Epithelial cell of esophagus (primary cell): ENCODE data around the gene RNLS.
"Not testable (repeated sequence)": the region's sequence is repeated elsewhere in the genome, so short reads cannot be mapped to it uniquely, and the experiment has no call there.

Experiments
- DNase-seq: peaks from one replicate; pipeline ENCODE4 v3.0.0; 2010; ENCODE audit warnings: low read depth
- H3K4me3 ChIP-seq: 2 replicates; pipeline ENCODE4 v1.5.1; 2011; ENCODE audit warnings: mild to moderate bottlenecking, low read length, control low read depth
- TF ChIP-seq, protein P1 (sequence below): IDR thresholded peaks from 2 replicates; pipeline ENCODE4 v1.5.1; 2011; ENCODE audit warnings: low read depth, mild to moderate bottlenecking, low read length, control low read depth, inconsistent platforms; ENCODE audit not compliant: insufficient read depth; ENCODE audit errors: missing control alignments

The RNLS gene

DNA sequence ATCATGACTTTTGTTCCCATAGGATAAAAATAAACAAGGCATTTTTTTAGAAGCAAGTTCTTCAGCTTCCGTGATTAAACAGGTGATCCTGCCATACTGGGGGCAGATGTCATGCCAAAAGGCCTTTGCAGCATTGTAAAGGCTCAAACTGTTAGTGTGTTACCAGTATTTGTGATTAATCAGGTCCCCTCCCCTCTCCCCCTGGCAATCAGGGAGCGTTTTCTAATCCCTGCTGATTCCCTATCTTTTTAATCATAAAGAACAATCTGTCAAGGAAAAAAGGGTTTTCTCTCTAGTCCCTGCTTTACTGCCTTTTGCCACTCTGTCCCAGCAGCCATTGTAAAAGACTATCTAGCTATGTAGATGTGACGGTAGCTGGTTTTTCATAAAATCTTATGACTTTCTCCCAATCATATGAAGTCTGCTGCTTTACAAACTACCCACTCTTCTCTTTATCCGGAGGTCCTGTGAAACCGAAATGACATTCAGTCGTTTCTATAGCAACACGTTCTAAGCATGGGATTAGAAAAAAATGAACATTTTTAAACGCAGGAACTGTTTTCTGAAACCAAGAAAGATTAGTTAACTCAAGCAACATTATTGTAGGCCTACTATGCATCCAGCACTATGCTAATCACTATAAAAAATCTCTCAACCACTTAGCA lies 210.9 kb downstream of the RNLS start:
- no peak for DNase-seq
- TF ChIP-seq, protein P1, sequence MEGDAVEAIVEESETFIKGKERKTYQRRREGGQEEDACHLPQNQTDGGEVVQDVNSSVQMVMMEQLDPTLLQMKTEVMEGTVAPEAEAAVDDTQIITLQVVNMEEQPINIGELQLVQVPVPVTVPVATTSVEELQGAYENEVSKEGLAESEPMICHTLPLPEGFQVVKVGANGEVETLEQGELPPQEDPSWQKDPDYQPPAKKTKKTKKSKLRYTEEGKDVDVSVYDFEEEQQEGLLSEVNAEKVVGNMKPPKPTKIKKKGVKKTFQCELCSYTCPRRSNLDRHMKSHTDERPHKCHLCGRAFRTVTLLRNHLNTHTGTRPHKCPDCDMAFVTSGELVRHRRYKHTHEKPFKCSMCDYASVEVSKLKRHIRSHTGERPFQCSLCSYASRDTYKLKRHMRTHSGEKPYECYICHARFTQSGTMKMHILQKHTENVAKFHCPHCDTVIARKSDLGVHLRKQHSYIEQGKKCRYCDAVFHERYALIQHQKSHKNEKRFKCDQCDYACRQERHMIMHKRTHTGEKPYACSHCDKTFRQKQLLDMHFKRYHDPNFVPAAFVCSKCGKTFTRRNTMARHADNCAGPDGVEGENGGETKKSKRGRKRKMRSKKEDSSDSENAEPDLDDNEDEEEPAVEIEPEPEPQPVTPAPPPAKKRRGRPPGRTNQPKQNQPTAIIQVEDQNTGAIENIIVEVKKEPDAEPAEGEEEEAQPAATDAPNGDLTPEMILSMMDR, result no peak
- no peak overlapping the region for H3K4me3 ChIP-seq

- TF ChIP-seq, protein P1, result no peak
- DNase-seq, result no peak
- no peak overlapping the region for H3K4me3 ChIP-seq
These were observed 212.4 kb downstream of the RNLS start for GRCh38 chr10:88370713-88371112.

DNA sequence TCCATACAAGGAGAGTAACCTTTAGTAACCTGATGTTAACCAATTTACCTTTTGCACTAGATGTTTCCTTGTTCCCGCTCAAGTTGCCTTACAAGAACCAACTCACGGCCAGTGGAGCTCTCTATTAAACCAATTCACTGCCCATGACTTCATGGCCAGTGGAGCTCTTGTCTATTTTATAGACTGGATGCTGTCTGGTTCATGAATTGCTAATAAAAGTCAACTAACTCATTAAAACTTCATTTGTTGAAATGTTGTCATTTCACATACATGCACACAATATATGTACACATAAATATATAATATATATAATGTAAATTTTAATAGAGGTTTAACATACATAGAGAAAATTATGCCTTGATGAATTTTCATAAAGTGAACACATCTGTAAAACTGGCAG lies 216.3 kb downstream of the RNLS start:
- TF ChIP-seq, protein P1, result no peak
- H3K4me3 ChIP-seq, result no peak overlapping the region
- no peak for DNase-seq

DNA sequence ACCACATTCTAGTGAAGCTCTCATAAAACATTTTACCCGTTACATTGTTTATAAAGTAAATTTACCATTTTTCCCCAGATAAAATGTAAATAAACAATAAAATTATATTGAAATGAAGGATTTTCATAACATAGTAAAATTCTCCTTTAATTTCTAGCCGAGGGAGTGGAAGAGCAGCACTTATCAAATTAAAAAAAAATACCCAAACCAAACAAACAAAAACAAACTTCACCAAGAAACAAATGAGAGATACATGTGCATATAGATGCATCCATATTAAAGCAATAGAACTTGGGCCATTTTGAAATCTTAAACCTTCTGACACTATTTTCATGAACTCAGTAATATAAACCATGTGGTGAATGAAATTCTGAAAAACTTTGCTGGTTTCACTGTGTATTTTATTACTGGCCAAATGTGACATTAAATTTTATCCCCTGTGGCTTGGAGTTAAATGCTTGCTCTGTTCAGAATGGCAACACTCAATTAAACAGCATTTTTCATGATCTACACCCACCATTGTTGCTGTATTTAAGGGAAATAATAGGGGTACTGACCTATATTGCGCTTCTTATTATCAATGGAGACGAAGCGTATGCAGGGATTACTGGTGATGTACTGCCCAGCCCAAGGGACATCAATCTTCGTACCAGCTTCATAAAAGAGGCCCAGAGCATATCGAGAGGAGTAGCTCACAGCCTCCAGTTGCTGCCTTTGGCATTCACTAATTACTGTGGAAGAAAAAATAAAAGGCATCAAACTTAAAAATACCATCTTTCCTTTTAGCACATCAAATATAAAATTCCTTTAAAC lies 220.9 kb downstream of the RNLS start:
- H3K4me3 ChIP-seq, result no peak overlapping the region
- no peak for DNase-seq
- TF ChIP-seq, protein P1, result no peak

GRCh38 chr10:88361494-88361893 lies 221.6 kb downstream of the RNLS start:
- H3K4me3 ChIP-seq, result no peak overlapping the region
- no peak for DNase-seq
- TF ChIP-seq, protein P1, result no peak

DNA sequence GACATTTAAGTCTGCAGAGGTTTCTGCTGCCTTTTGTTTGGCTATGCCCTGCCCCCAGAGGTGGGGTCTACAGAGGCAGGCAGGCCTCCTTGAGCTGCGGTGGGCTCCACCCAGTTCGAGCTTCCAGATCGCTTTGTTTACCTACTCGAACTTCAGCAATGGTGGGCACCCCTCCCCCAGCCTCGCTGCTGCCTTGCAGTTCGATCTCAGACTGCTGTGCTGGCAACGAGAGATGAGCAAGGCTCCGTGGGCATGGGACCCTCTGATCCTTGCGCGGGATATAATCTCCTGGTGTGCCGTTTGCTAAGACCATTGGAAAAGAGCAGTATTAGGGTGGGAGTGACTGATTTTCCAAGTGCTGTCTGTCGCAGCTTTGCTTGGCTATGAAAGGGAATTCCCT lies 227.4 kb downstream of the RNLS start:
- not testable (repeated sequence) for DNase-seq, H3K4me3 ChIP-seq

DNA sequence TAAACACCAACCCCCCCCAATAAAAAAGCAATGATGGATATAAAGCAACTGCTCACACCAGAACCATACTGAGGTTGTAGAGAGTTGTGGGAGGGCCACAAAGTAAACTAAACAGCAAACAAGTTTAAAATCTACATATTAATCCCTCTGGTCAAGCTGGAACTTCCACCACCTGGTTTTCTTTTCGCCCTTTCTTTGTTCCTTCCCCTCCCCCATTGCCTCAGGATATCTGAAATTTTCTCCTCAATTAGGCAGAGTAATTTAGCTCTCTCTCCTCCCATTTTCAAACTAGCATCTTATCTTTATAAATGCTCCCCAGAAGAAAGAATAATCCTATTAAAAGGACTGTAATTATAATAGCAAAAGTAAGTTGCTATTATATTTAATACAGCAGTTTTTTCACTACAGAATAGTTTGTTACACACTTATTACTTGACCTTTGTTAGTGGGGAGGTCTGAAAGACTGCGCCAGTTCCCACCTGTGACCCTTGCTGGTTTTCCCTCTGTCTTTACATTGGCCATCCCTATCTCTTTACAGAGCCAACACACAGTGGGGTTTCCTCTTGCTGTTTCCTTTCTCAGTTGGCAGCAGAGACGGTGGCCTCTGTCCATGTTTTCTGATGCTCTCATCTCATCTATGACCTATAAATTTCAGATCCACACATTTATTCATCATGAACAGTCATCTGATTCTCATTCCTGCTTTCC lies 235.4 kb downstream of the RNLS start:
- no peak overlapping the region for H3K4me3 ChIP-seq
- TF ChIP-seq, protein P1, result no peak
- DNase-seq, result no peak
